ENCODE results near the gene KANSL1. TPM values are rescaled to one million over a fixed set of nuclear protein-coding genes. Genes with fewer than 3 reads are reported as not detected.

KANSL1 gene
- total and polyA plus RNA-seq, 10 of the 15 experiments (the other 5 are each of a cell fraction or from before 2014, with no cell fraction given): 4.7 to 60.6 (median 28.0) TPM

- TF ChIP-seq IRF4 (IDR thresholded peaks at IDR 0.05; ENCODE audit: low read depth, low read length) (no peak), YBX1 (IDR thresholded peaks at IDR 0.05) (no peak)
Measured at GRCh38 chr17:46082257-46082656, 111.0 kb downstream of the KANSL1 start (continued).

DNA sequence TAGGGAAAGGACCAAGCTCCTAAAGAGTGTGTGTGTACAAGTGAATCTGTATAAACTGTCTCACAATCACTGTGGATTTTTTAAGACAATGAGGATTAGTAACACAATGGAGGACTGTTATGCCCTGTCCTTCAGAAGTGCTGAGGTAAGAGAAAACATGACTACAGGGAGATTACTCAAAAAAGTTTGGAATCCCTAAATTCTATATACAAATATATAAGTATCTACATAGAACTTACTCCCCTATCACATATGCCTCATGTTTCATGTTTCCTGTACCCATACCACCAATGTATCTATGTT, 112.3 kb downstream of the KANSL1 start:
- no peaks in the 10 kb centered on the region for H3K9me3 ChIP-seq (replicated peaks; ENCODE audit: control insufficient read depth, insufficient read depth, low read length)
- CTCF ChIA-PET: no interaction called here
- peaks cover 3% of the 10 kb centered on the region for H3K79me2 ChIP-seq (ENCODE audit: control insufficient read depth, insufficient read depth, low read length)
- no peaks in the 10 kb centered on the region; the same call in 1 of the 2 replicates for H4K20me1 ChIP-seq (ENCODE audit: control insufficient read depth, insufficient read depth)
- DNase-seq (ENCODE audit: low read depth, low spot score) (no peak), ATAC-seq (no peak), FAIRE-seq (no peak)
- no peak overlapping the region for H3K27ac ChIP-seq (ENCODE audit: control insufficient read depth, insufficient read depth)
- TF ChIP-seq SMAD5 (IDR thresholded peaks at IDR 0.05; ENCODE audit: low read depth): no peak
- intact Hi-C loops (cut with micrococcal nuclease; ENCODE audit: unreplicated experiment): no loop called here
- H3K4me3 ChIP-seq: no peak overlapping the region
- in situ Hi-C loops (cut with MboI): no loop called here
- no peak overlapping the region for H2AFZ ChIP-seq (ENCODE audit: control insufficient read depth, low read depth, low read length)
- H3K4me2 ChIP-seq (ENCODE audit: control insufficient read depth, insufficient read depth): no peak overlapping the region
- no peak overlapping the region for H3K9ac ChIP-seq (ENCODE audit: control insufficient read depth, insufficient read depth, low read length)
- H3K27me3 ChIP-seq (replicated peaks in 1 of 2; ENCODE audit: control insufficient read depth in 2 of 2, insufficient read depth in 2 of 2, low read length in 1 of 2): no peaks in the 10 kb centered on the region
- peaks cover 0 to 4% of the 10 kb centered on the region in 2 experiments; a peak in 2 of 4 replicates for H3K36me3 ChIP-seq (ENCODE audit: control insufficient read depth in 2 of 2, insufficient read depth in 2 of 2, low read length in 1 of 2)
- H3K4me1 ChIP-seq (ENCODE audit: control insufficient read depth, insufficient read depth, low read length): no peaks in the 10 kb centered on the region
- SMC1A ChIA-PET (ENCODE audit: uncharacterized antibody, unreplicated experiment): interaction anchor here (0.9 kb wide), 1 partner anchor 15 kb away, joined by 3 read pairs; no protein-coding TSS in a partner anchor
- BruUV-seq (replicated peaks): no TSS peak
- RAD21 ChIA-PET (ENCODE audit: unreplicated experiment): interaction anchor here (1.5 kb wide), 1 partner anchor 106 kb away, joined by 3 read pairs; no protein-coding TSS in a partner anchor
- POLR2A ChIA-PET: no interaction called here

GRCh38 chr17:46080118-46081017, 112.9 kb downstream of the KANSL1 start:
- no peak for FAIRE-seq
- POLR2A ChIA-PET: no interaction called here
- no peak for DNase-seq (ENCODE audit: low read depth, low spot score)
- Histone ChIP-seq H3K9ac (ENCODE audit: control insufficient read depth, insufficient read depth, low read length) (no peak overlapping the region), H3K27me3 (replicated peaks in 1 of 2; ENCODE audit: control insufficient read depth in 2 of 2, insufficient read depth in 2 of 2, low read length in 1 of 2) (no peaks in the 10 kb centered on the region), H3K9me3 (replicated peaks; ENCODE audit: control insufficient read depth, insufficient read depth, low read length) (no peaks in the 10 kb centered on the region), H3K27ac (ENCODE audit: control insufficient read depth, insufficient read depth) (no peak overlapping the region), H4K20me1 (ENCODE audit: control insufficient read depth, insufficient read depth) (no peaks in the 10 kb centered on the region; the same call in 1 of the 2 replicates), H3K4me1 (ENCODE audit: control insufficient read depth, insufficient read depth, low read length) (no peaks in the 10 kb centered on the region), H3K79me2 (ENCODE audit: control insufficient read depth, insufficient read depth, low read length) (peaks cover 3% of the 10 kb centered on the region), H3K4me3 (no peak overlapping the region), H3K36me3 (ENCODE audit: control insufficient read depth in 2 of 2, insufficient read depth in 2 of 2, low read length in 1 of 2) (peaks cover 0 to 4% of the 10 kb centered on the region in 2 experiments; a peak in 2 of 4 replicates), H2AFZ (ENCODE audit: control insufficient read depth, low read depth, low read length) (no peak overlapping the region), H3K4me2 (ENCODE audit: control insufficient read depth, insufficient read depth) (no peak overlapping the region)
- BruUV-seq (replicated peaks): no TSS peak
- TF ChIP-seq SMAD1 (IDR thresholded peaks at IDR 0.05; ENCODE audit: low read depth, partially characterized antibody) (no peak), HCFC1 (IDR thresholded peaks at IDR 0.05; ENCODE audit: low read length) (no peak), ZNF217 (IDR thresholded peaks at IDR 0.05) (no peak)
- CTCF ChIA-PET: interaction anchor here (1.8 kb wide), 1 partner anchor 12 kb away, joined by 5 read pairs; no protein-coding TSS in a partner anchor
- RAD21 ChIA-PET (ENCODE audit: unreplicated experiment): no interaction called here
- SMC1A ChIA-PET (ENCODE audit: uncharacterized antibody, unreplicated experiment): interaction anchor here (1.1 kb wide), 1 partner anchor 9 kb away, joined by 4 read pairs; no protein-coding TSS in a partner anchor
- 98% methylated on average over 6 of the region's 6 CpGs for WGBS (ENCODE audit: insufficient coverage, insufficient replicate concordance, low lambda C conversion rate, missing lambda C conversion rate)
- no peak for ATAC-seq
- intact Hi-C loops (cut with micrococcal nuclease; ENCODE audit: unreplicated experiment) (no loop called here), in situ Hi-C loops (cut with MboI) (no loop called here)
